Inflammatory macrophage treated with lipopolysaccharide for 4 hours (primary cell): ENCODE measurements around the gene ATP2A2.

ENCODE experiments used
- DNase-seq: peaks from one replicate; pipeline ENCODE4 v3.0.0-alpha.2; 2020

ATP2A2 gene

DNA sequence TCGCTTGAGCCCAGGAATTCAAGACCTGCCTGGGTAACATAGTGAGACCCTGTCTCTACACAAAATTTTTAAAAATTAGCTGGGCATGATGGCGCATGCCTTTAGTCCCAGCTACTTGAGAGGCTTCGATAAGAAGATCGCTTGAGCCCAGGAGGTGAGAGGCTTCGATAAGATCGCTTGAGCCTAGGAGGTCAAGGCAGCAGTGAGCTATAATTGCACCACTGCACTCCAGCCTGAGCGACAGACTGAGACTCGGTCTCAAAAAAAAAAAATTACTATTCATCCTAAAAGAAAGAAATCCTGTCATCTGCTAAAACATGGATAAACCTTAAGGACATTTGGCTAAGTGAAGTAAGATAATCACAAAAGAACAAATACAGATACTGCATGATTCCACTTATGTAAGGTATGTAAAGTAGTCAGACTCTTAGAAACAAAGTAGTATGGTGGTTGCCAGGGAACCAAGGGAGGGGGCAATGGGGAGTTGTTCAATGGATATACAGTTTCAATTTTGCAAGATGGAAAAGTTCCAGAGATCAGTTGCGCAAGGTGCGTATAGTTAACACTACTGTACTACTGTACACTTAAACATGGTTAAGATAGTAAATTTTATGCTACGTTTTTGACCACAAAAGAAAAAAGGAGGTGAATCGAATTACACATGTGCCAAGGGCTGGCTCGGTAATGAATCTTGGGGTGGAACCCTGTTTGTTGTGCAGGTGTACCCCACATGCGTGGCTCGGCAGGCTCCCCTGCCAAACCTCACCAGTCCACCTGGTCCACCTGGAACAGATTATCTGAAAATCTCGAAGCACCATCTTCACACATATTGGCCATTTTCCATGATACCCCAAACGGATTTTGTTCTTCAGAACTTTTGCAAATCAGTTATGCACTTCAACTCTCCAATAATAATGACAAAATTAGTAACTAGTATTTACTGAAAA is 18.3 kb upstream of the ATP2A2 start:
- peak; percentile 69 for DNase-seq

DNA sequence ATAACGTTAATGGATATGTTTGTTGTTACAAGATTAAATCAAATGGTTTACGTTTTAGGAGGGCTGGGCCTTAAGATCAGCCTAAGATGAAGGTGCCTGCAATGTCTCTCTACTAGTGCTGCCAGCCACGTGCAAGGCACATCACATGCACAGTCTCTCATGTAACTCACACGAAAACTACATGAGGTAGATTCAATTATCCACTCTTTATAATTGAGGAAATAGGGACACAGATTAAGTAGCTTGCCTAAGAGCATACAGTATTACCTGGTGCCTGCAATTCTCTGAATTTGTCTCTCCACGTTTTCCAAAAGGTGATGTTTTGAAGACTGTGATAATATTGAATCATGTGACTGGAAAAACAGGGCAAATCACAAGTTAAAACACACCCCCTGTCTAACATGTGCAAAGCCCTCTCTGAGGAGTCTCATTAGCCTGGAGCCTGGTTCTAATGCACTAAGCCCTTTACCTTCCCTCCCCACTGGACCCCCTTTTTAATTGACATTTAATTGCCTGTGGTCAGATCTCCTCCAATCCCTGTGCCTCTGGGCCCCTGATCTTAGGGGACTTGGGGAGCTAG is 14.6 kb upstream of the ATP2A2 start:
- DNase-seq: no peak

DNA sequence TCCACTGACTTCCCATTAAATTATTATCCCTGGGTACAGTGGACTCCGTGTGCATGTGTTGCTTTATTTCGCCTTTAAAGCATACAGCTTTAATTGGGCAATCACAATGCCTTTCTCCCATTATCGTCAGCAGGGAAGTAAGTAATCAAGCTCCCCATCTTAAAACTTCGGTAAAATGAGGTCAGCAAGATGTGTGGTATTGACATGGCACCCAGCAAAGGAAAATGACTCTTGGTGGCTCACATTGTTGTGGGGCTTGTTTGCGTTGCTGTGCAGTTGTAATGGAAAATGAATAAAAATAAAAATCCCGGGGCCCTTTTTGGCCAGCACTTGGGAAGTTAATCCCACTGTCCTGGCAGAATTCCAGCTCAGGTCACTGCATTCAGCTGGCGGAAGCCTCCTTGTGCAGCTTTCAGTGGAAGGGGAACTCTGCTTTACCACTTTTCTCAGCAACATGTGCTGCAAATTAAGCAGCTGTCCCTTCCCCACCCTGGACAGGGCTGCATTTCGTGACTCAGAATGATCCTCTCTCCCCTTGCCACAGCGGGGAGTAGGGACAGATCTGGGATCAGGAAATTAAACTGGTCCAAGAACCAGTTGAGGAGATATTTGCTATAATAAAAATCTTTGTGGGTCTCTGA is 13.9 kb upstream of the ATP2A2 start:
- peak; percentile 65 for DNase-seq

DNA sequence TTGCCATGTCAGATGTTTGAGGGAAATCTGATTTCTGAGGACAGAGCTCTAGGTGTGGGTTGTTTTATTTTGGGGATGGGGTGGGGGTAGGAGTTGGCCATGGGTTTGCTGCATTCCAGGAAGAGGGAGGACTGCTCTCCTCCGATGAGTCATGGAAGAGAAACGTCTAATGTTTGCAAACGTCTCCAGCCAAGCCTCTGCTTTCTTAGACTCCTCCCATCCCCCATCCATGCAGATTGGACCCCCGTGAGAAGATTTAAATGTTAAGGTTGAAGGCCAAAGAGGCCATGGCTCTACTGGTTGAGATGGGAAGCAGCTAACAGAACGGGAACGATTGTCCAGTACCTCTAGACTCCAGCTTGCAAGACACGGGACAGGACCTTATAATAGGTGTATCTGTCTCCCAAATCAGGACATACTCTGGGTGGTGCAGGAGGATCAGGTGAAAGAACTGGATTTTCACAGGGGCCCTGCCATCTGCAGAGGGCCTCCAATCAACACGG is 11.4 kb upstream of the ATP2A2 start:
- DNase-seq: no peak

DNA sequence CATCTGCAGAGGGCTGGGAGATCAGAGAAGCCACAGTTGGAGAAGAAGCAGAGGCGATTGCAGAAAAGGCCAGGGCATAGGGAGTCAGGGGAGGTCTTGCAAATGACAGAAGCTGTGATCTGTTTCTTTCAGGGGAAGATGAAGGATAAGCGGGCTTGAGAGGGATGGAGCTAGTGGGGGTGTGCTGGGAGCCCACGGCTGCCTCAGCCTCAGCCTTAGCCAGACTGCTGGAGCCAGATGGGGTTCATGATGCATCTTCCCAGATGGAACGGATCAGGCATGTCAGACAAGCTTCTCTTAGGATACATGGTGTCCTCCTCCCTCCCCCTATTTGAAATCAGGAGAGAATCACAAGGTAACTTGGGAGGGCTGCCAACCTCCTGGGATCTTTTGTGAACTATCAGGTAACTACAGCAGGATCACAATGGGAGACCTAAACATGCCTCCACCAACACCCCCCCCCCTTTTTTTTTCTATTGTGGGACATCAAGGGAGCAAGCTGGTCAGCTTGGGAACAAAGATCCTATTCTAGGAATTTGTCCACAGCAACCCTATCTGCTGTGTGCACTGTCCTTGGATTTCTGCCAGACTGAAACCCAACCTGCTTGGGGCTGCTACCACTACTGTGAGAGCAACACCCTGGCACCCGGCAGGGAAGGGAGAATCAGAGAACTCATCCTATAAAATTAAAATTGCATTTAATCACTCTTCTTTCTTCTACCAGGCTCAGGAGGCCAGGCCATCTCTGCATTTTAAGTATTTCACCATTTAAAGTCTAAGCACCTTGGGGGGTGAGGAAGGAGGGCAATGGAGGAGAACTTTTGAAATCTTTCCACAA is 10.7 kb upstream of the ATP2A2 start:
- no peak for DNase-seq

DNA sequence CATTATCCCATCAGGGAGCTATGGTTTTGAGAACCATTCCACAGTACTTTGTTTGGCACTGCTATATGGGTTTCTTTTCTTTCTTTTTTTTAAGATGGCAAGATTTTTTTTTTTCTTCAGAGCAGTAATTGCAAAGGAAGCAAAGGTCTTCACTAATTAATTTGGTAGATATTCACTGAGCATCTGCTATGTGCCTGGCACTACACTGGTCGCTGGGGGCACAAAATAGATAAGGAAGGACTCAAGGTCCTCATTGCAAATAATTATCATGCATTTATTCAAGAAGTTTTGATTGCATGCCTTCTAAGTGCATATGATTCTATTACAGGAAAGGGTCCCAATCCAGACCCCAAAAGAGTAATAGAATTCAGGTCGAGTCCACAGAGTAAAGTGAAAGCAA is 10.0 kb upstream of the ATP2A2 start:
- no peak for DNase-seq

DNA sequence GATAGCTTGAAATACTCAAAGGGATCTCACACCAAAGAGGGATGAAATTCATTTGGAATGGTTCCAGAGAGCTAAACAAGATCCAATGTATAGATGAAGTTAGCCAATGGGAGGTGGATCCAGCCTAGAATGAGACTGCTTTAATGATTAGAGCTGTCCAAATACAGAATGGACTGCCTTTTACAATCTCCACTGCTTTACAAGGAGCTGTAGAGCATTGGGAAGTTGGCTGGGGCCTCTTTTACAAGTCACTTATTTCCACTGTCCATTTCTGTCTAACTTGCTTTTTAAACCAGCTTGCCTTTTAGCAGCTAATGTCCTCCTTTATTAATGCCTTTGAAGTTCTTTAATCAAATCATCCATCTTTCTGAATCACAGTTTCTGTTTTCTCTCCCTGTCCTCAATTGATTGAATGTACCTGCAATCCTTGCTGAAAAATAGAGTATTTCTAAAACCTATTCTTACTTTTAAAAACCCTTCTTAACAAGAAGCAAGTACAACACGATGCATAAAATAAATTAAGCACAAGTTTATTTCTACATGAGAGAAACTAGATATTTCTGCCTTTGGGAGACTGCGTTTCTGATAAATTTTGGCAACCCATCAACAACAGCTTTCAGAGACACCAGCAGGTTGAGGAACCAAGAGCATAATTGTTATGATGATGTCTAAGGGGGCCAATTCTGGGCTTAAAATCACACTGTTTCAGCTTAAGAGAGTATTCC is 3.4 kb upstream of the ATP2A2 start:
- DNase-seq: no peak

DNA sequence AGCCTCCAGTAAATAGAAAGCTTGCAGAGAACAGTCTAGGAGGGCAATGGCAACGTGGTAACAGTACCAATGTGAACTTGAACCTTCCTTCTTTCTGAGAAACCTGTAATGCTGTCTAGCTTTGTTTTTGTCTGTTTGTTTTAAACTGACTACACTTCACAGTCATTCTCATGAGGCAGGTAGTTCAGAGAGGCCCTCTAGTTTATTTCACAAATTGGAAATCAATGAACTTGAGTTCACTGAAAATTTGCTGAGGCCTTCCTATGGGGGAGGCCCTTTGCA is 2.9 kb upstream of the ATP2A2 start:
- DNase-seq: no peak

DNA sequence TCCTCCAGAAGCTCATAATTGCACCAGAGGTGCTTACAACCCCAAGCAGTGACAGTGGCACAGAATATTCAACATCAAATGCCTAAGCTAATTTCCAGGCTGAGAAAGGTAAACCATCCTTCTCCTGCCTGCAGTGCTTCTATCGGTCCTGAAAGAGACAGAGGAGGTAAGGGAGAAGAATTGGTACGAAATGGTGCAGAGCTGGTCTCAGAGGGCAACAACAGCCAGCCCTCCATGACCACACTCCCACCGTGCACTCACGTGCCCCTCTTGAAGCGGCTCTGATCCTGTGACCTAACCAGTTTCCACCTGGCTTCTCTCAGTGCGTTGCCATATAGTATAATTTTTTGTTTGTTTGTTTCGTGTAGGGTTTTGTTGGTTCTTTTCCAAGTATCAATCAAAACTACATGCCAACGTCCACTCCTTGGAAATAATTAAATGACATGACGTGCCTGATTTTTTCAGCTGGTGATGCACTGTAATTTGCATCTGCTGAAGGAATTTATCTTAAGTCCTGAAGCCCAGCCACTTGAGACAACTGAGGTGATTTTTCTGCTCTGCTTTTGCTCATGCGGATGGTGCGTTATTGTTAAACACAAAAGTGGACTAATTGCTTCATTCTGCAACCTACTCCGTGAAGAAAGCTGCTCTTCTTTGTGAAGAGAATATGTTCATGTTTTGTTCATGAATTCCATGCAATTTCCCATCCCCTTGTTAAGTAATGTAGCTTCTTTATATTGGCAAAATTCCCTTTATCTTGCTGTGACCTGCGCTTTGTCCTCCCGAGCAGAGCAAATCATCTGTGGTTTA is 1.3 kb upstream of the ATP2A2 start:
- DNase-seq: no peak

DNA sequence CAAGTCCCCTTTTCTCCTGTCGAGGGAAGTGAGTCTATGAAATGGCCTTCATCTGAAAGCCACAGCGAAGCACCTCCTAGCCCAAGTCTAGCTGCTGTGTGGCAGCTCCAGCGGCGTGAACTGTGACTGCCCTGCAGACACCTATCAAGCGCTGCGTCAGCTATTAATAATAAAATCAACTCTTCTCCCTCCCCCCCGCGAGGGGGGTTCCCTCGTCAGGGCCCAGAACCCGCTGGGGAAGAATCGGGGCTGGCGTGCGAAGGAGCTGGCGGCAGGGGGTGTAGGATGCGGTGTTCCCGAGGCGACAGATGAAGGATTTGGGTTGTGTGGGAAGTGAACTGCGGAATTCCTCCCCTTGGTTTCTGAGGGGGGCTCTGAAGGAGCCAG is 662 bp upstream of the ATP2A2 start:
- peak; percentile 10 for DNase-seq

DNA sequence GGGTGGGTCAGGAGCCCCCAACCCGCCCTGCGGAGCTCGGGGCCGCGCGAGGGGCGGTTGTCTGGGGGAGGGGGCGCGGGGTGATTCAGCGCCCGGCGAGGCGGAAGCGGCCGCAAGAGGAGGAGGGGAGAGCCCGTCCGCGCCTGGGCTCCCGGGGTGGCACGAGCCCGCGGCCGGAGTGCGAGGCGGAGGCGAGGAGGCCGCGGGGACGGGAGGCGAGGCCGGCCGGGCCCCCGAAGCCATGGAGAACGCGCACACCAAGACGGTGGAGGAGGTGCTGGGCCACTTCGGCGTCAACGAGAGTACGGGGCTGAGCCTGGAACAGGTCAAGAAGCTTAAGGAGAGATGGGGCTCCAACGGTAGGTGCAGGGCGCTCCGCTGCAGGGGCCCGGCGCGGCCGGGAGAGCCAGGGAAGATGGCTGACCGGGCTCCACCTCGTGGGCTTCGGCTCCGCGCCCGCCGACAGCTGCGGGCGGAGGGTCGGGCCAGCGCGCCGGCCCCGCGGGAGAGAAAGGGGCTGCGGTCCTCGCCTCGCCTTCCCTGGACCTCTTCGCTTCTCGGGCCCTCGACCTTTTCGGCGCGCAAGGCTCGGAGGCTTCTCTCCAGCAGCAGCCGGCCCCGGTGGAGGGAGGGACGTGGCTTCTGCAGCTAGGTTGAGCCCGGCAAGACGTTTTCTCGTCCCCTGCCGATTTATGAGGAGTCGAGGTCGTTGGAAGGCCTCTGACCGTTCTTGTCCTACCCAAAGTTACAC is 677 bp downstream of the ATP2A2 start:
- DNase-seq: peak; percentile 58

DNA sequence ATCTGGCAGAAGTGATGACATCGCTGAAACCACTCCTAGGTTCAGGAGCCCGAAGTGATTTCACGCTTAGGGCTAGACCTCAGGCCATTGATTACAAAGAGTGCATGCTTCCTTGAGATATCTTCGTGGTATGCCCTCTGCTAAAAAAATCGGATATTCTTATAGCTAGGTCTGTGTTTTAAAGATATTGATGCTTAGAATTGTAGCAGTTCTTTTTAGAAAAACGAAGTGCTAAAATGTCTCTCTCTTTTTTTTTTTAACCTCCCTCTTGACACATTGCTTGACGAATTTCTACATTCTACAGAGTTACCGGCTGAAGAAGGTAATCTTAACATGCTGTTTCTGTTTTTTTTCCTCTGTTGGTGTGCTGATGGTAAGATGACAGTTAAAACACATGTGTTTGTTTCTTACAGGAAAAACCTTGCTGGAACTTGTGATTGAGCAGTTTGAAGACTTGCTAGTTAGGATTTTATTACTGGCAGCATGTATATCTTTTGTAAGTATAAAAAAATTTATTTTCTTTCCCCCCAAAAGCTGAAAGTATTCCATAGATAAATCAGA is 1.3 kb downstream of the ATP2A2 start:
- DNase-seq: peak; percentile 70

DNA sequence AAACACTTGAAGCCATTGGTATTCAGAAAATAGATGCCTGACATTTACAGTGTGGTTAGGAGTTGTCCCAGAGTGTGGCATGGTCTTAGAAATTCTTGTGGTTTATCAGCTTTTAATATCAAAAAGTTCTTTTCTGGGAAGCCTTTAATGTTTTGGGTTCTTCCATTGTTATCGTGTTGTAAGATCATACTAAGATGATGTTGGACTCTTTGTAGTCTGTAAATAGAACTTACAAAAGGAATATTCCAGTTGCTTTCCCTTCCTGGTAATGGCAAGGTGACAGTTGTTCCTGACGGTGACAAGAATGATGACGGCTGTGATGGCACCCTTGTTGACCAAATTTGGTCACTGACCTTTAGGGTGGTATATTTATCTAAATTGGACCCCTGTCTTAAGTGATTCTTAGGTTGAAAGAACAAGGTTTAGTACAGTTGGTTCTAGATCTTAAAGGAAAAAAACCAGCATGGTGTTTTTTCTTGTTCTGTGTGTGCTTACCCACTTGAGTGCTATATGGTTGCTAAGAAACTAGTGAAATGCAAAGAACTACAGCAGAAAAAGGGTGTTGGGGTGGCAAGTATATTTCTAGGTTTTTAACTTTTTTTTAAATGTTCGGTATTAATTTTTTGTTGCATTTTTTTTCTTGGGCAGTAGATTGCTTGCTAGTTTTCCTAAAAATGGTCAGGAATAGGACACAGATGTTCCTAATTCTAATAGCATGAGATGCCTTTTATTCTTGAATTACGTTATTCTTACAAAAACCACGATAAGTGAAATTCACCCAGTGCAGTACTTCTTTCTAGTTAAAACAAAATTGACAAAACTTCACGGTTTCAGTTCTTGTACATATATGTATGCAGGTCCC is 2.1 kb downstream of the ATP2A2 start:
- DNase-seq: peak; percentile 27

DNA sequence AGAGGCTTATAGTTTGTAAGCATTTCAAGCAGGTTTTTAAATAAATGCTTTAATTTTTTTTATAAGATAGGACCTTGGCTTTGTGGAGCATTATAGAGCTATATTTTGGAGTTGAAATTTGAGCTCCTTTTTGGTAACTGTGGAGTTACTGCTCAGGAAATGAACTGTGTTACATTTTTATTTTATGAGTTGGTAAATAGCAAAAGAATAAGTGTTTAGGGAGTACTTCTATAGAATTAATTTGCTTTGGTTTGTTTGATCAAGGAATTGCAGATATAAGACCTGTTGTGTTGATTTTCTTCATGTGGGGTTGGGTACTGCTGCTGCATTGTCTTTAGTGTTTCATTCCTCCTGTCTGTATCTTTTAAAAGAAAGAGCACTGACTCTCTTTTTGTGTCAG is 3.5 kb downstream of the ATP2A2 start:
- no peak for DNase-seq

DNA sequence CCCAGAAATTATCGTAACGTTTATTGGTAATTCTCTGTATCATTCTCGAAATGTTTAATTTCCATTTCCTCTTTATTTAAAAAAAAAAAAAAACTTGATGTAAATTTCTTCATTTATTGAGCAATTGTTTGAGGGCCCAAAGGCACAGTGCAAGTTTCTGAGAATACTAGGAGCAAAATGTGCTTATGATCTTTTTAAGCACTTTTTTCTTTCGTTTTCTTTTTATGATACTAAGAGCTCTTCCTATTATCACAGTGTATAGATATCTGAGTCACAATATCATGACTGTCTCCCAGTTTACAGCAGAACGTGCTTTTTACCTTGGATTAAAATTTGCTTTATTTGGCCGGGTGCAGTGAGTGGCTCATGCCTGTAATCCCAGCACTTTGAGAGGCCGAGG is 5.6 kb downstream of the ATP2A2 start:
- peak; percentile 95 for DNase-seq

DNA sequence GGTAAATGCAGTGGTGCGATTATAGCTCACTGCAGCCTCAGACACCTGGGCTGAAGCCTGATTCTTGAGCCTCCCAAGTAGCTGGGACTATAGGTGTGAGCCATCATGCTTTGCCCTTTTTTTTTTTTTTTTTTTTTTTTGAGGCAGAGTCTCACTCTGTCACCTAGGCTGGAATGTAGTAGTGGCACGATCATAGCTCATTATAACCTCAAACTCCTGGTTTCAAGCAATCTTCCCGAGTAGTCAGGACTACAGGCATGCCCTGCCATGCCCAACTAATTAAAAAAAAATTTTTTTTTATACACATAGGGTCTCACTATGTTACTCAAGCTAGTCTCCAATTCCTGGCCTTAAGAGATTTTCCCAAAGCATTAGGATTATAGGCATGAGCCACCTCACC is 6.9 kb downstream of the ATP2A2 start:
- DNase-seq: no peak

DNA sequence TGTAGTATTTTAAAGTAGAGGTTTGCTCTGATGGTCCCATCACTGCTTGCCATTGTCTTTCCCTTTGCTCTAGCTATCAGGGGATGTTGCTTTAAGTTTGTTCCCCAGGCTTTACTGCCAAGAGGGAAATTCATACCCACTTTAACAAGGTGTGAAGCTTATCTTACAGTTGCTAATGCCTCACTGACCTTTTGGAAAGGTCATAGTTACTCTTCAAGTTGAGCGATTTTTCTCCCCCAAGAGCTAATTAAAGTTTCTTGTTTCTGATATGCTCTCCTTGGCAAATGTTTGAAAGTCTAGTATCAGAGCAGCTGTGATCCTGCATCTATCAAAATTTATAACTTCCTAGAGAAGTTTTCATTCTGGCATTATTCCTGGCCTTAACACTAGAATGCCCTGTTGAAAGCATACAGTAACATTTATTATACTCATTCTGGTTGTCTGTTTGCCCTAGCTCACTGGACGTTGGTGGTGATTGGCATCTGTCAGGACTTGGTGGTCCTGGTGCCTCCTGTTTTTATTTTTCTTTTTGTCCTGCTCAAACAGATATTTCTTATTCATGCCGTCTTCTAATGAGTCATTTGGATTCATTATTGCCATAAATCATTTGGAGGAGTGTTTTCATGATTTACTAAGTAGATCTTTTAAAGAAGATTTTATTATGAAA is 8.1 kb downstream of the ATP2A2 start:
- DNase-seq: no peak

DNA sequence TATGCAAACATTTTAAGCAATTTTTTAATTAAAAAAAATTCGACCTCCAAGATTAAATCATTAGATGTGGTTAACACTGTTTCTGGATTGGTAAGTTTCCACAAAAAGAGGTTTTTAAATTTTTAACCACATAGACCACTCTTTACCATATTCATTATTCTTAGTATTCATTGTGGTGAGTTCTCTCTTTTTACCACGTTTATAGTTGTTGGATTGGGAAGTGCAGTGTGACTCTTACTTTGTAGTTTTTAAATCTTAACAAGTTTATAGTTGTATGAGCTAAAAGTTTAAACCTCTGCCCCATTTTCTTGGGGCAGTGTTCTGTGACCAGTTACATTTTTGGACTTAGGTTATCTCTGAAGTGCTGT is 8.6 kb downstream of the ATP2A2 start:
- DNase-seq: no peak
